ENCODE measurements around the gene MXD3. TPM values are rescaled to one million over a fixed set of nuclear protein-coding genes. Genes with fewer than 3 reads are reported as not detected.

MXD3 gene
- total RNA-seq, result 3.0 and 30.5 TPM in 2 replicates

GRCh38 chr5:177311723-177312648, at the start of gene MXD3:
TSS of gene MXD3 (minus strand) at chr5:177311898. CDS start at chr5:177311830, 68 bp downstream.

GRCh38 chr5:177357459-177358351, 46.0 kb upstream of the MXD3 start, which contains the start of gene RGS14:
TSS of gene RGS14 (plus strand) at chr5:177357924. CDS start at chr5:177358025, 101 bp downstream.

DNA sequence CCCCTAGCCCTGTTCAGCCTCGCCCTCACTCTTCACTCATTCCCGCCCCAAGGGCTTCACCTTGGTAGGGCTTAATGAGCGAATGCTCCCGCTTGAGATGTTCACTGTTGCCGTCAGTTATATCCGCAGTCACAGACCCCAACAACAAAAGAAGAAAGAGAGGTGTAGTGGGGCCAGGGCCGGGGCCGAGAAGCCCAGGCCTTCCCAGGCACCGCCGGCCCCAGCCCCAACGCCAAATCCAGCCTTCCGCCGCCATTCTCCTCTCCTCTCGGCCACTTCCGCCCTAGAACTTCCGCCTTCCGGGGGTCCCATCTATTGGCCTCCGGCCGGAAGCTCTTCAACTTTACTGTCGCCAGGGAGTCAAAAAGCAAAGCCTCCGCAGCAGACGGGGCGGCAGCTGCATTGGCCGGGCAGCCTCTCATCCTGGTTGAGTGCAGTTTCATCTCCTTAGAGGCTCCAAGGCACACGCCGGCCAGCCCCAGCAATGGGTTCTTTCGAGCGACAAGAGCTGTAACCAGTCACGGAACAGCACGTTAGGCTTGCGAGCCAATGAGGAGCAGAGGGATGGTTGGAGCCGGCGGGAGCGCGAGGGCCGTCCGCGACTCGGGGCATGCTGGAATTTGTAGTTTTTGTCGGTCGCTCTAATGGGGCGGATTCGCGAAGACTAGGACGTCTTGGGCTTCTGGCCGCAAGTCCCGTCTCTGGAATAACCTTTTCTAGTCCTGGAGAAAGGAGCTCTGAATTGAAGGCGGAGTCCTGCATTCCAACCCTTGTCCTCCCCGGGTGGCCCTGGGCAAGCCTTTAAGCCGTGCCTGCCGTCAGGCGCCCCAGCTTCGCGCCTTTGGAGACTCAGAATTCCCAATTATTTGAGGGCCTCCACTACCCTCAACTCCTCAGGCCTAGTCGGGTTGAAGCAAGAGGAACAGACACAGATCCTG, 40.0 kb upstream of the MXD3 start, which contains the start of gene LMAN2:
TSS of gene LMAN2 (minus strand) at position 277 of the 938 bp plus-strand sequence. CDS start at position 256, 21 bp downstream.

DNA sequence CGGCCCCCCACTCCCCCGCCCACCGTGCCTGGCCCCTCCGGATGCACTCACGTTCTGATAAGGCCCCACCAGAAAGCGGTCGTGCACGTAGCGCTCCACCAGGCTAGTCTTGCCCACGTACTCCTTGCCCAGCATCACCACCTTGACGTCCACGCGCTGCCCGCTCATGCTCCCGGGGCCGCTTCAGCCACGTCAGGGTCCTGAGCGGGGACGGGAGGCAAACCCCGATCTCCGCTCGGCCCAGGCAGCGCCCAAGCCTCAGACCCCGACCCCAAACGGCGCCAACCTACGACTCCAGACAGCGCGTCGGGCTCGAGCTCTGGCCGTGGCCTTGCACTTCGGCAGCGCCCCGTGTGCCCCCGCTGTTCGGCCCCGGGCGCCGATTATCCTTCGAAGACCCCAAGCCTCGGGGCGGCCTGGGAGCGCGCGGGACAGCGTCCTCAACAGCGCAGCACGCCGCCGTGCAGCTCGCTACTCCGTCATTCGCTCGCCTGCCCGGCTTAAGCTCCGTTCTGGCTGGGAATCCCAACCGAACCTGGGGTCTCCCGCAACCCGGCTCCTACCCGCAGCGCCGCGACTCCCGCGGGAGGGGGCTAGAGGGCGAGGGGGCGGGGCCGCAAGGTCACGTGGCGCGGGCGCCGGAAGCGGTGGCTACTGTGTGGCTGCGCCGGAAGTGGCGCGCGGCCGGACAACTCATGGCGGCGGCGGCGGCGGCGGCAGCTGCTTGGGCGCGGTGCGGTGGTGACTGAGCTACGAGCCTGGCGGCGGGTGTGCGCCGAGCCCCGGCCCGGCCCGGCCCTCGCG, 8.4 kb downstream of the MXD3 start, which contains the start of the genes PRELID1 and RAB24:
TSS of gene PRELID1 (plus strand) at position 679 of the 804 bp plus-strand sequence. CDS start 187 bp downstream, outside the sequence.
TSS of gene RAB24 (minus strand) at position 599 of the 804 bp plus-strand sequence. CDS start at position 168, 431 bp downstream.

Other genes with a start within 250 kb of the MXD3 start
- 20.1 and 36.7 TPM in 2 replicates for gene FGFR4, start 225.0 kb downstream of the MXD3 start, total RNA-seq
- gene NSD1, start 178.1 kb downstream of the MXD3 start, total RNA-seq, result 48.1 and 48.7 TPM in 2 replicates
- 15.4 and 33.4 TPM in 2 replicates for gene RAB24, start 8.2 kb downstream of the MXD3 start, total RNA-seq
- 72.8 and 136 TPM in 2 replicates for gene PRELID1, start 8.1 kb downstream of the MXD3 start, total RNA-seq
- gene LMAN2, start 39.8 kb upstream of the MXD3 start, total RNA-seq, result 418 and 537 TPM in 2 replicates
- 5.6 and 8.3 TPM in 2 replicates for gene RGS14, start 46.0 kb upstream of the MXD3 start, total RNA-seq
- not detected in 2 replicates for gene SLC34A1, start 72.5 kb upstream of the MXD3 start, total RNA-seq
- not detected in 2 replicates for gene PFN3, start 88.8 kb upstream of the MXD3 start, total RNA-seq
- 0.17 TPM in 1 of 2 replicates, not detected in the other for gene F12, start 97.7 kb upstream of the MXD3 start, total RNA-seq
- gene GRK6, start 114.8 kb upstream of the MXD3 start, total RNA-seq, result 13.7 and 17.3 TPM in 2 replicates
- gene PRR7, start 134.9 kb upstream of the MXD3 start, total RNA-seq, result 2.9 and 12.4 TPM in 2 replicates
- gene DBN1, start 161.7 kb upstream of the MXD3 start, total RNA-seq, result 125 and 183 TPM in 2 replicates
- gene PDLIM7, start 185.7 kb upstream of the MXD3 start, total RNA-seq, result 79.7 and 108 TPM in 2 replicates
- 1.8 and 2.0 TPM in 2 replicates for gene DOK3, start 197.9 kb upstream of the MXD3 start, total RNA-seq
- 86.8 and 98.9 TPM in 2 replicates for gene DDX41, start 205.1 kb upstream of the MXD3 start, total RNA-seq
- 25.7 and 41.7 TPM in 2 replicates for gene FAM193B, start 242.7 kb upstream of the MXD3 start, total RNA-seq